GM12865 (cell line): ENCODE data around the gene SLC6A7.

Source experiments
- DNase-seq: peaks from one replicate; pipeline ENCODE4 v3.0.0; 2010; ENCODE audit warnings: low read depth
- H3K4me3 ChIP-seq: 2 replicates; pipeline ENCODE4 v1.5.1; 2011; ENCODE audit warnings: mild to moderate bottlenecking, low read depth, low read length, control low read depth
- TF ChIP-seq, protein P1 (sequence below): IDR thresholded peaks from 2 replicates; pipeline ENCODE4 v1.5.1; 2011; ENCODE audit warnings: low read length, control low read depth, low read depth, inconsistent platforms; ENCODE audit not compliant: insufficient read depth; ENCODE audit errors: missing control alignments

Gene SLC6A7

DNA sequence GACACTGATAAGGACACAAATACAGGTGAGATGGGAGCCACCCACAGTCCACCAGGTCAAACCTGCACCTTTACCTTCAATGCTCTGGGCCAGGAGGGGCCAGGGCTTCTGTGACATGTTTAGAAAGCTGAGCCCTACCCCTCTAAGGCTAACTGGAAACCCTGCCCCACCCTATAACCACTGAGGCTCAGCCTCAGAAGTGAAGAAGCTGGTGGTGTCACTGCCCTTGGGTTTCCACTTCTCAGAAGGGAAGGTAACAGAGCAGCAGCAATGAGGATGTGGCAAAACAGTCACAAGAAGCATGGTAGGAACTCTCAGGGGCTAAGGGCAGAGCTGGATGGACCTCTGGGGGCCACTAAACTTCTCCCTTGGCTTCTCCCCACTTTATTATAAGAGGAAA, 40.2 kb upstream of the SLC6A7 start:
- no peak overlapping the region for H3K4me3 ChIP-seq
- DNase-seq = no peak
- TF ChIP-seq, protein P1, sequence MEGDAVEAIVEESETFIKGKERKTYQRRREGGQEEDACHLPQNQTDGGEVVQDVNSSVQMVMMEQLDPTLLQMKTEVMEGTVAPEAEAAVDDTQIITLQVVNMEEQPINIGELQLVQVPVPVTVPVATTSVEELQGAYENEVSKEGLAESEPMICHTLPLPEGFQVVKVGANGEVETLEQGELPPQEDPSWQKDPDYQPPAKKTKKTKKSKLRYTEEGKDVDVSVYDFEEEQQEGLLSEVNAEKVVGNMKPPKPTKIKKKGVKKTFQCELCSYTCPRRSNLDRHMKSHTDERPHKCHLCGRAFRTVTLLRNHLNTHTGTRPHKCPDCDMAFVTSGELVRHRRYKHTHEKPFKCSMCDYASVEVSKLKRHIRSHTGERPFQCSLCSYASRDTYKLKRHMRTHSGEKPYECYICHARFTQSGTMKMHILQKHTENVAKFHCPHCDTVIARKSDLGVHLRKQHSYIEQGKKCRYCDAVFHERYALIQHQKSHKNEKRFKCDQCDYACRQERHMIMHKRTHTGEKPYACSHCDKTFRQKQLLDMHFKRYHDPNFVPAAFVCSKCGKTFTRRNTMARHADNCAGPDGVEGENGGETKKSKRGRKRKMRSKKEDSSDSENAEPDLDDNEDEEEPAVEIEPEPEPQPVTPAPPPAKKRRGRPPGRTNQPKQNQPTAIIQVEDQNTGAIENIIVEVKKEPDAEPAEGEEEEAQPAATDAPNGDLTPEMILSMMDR = no peak

DNA sequence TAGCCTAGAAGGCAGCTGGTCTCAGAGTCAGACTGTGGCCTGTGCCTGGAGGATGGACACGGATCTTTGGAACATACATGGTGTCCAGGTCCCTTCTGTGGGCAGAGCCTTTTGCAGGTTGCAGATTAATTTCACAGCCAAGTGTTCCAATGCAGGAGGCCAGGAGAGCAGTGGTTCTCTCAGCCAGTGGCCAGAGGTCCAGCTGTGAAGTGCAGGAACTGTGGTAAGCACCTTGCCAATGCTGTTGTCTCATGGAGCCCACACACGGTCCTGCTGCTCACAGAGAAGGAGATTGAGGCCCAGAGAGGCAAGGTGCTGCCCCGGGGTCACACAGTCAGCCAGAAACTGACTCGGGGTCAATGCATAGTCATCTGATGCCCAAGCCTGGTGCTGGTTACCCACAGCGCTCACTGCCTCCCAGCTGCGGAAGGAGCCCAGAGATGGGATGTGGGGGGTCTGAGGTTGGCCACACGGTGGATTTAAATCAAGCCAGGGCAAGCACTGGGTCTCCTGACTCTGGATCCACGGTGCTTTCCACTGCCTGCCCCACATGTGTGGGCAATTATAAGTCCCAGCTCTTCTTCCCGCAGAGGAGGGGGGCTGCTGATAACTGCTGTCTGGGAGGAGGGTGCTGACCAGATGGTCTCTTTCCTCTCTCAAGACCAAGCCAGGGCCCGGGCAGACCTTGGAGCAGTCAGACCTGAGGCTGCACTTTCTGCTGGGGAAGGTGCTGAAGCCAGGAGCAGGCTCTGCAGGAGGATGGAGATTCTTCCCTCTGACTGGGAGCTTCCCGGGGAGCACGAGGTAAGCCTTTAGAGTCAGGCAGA, 37.0 kb upstream of the SLC6A7 start:
- no peak overlapping the region for H3K4me3 ChIP-seq
- no peak for DNase-seq
- TF ChIP-seq, protein P1 = no peak

DNA sequence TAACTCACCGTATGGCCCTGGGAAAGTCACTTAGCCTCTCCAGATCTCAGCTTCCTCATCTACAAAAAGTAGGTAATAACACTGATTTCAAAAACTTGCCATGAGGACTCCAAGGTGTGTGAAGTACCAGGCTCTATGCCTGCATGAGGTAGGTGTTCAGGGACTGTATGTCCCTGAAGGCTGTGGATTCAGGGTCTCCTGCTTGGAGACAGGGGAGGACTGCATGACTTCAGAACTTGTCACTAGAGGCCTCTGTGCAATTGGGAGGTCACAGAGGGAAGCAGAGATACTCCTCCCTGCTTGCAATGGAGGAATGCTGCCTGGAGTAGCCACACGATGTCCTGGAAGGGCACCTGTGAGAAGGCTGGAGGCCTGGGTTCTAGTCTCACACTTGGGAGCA, 36.4 kb upstream of the SLC6A7 start:
- H3K4me3 ChIP-seq = no peak overlapping the region
- TF ChIP-seq, protein P1 = no peak
- no peak for DNase-seq

DNA sequence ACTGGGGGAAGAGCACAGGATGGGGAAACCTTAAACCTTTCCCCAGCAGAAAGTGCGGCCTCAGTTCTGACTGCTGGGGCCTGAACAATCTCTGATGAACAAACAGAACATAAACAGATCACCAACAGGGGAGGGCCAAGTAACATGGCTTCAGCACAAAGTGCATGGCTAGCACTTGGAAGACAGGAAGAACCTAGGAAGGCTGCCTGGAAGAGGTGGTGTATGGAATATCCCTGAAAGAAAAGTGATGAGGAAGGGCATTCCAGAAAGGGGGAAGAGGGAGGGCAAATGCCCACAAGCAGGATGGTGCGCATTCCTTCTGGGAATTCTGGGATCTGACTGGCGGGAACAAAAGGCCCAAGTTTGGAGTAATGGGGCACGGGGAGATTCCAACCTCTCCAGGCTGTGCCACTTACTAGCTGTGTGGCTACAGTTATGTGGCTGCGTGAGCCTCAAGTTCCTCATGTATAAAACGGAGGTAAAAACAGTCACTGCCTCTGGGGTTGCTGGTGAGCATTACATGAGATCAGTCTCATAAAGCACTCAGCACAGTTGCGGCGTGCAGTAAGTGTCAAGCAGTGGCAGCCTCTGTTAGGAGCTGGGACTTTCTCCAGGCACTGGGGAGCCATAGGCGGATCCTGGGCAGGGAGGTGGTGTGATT, 35.8 kb upstream of the SLC6A7 start:
- H3K4me3 ChIP-seq = no peak overlapping the region
- TF ChIP-seq, protein P1 = no peak
- DNase-seq = peak; percentile 48

DNA sequence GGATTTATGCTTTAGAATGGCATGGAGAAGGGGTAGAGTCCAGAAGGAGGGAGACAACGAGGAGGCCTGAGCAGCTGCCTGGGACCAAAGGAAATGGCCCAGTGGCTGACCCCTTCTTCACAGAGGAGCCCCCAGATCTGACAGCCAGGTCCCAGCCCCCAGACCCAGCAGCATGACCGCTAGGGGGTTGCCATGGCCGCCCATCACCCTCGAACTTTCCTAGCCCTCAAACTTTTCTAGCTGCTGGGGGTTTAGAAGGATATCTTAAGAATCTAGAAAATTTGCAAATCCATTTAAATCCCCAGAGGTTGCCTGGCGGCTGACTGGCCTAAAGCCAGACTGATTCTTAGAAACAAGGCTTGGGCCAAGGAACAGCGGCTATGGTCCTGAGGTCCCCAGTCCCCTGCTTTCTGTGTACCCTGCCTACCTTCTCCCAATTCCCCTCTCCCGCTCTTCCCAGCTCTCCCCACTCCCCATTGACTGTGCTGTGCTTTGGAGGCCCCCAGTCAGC, 35.2 kb upstream of the SLC6A7 start:
- H3K4me3 ChIP-seq = no peak overlapping the region
- no peak for DNase-seq
- TF ChIP-seq, protein P1 = no peak

DNA sequence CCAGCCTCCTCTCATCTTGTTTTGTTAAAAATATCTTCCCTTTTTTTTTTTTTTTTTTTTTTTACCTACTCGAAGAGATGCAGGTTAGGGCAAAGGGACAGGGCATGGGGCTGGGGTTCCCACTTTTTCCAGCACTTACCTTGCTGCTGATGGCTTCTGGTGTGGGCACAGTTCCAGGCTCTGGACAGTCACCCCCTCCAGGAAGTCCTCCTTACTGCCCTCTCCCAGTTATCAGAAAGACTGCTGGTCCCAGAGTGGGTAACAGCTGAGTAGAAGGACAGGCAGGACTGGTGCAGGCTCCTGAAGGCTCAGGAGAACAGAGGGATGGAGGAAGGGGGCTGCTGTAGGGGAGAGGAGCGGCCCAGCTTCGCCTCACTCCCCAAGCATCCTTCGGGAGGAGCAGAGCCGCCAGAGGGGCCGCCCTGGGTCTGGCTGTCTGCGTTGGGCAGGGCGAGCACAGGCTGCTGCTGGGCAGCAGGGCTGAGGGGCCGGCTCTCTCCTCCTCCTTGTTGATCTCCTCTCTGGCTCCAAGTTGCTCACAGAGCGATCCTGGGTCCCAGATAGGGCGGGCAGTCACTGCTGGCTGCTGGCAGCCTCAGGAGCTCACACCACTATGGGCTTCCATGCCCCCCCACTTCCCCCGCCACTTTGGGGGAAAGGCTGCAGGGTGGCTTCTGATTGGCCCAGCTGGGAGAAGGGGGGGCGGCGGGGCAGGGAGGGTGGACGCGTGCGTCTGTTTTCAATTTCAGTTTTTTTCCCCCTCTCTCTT, 34.4 kb upstream of the SLC6A7 start, which contains the start of gene PDGFRB:
Gene PDGFRB, minus strand, starts transcription at position 588 of the 769 bp plus-strand sequence. CDS start 18,798 bp downstream, outside the sequence.
- peak; percentile 28 for DNase-seq
- TF ChIP-seq, protein P1 = no peak
- peak within 1 kb of the TSS; percentile 33 for H3K4me3 ChIP-seq
